Activated CD4-positive, alpha-beta T cell treated with anti-CD3 and anti-CD28 coated beads for 48 hours (primary cell): ENCODE results near the gene PCDHB14.
"Not testable (repeated sequence)": the region's sequence is repeated elsewhere in the genome, so short reads cannot be mapped to it uniquely, and the experiment has no call there.

Source experiments
- DNase-seq: peaks from one replicate; pipeline ENCODE4 v3.0.0-alpha.2; 2020

The PCDHB14 gene

DNA sequence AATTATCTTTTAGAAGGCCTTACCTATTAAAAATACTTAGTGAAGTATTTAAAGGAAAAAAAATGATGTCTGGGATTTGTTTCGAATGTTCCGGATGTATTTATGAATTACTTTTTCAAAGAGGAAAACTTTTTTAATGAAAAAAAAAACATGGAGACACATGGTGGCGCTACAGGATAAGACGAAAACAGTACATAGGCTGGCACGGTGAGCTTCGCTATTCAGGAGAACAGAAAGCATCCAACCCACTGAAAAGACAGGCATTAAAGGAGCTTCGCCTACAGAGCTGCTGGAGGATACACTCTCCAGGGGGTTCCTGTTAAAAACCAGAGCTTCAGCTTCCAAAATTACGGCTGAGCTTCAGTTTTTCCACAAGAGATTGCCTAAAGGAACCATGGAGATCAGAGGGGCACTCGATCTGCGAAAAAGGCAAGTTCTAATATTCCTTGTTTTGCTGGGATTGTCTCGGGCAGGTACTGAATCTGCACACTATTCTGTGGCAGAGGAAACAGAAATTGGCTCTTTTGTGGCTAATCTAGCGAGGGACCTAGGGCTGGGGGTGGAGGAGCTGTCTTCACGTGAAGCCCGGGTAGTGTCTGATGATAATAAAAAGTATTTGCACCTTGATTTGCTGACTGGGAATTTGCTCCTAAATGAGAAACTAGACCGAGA lies at the start of gene PCDHB14:
PCDHB14 (plus strand) TSS at position 232 of the 672 bp plus-strand sequence; CDS start at position 395, 163 bp downstream.
- no peak for DNase-seq

GRCh38 chr5:141174291-141175104 lies 48.6 kb upstream of the PCDHB14 start:
- DNase-seq = not testable (repeated sequence)

- DNase-seq = no peak
Measured at GRCh38 chr5:141175933-141176332, 47.2 kb upstream of the PCDHB14 start.

DNA sequence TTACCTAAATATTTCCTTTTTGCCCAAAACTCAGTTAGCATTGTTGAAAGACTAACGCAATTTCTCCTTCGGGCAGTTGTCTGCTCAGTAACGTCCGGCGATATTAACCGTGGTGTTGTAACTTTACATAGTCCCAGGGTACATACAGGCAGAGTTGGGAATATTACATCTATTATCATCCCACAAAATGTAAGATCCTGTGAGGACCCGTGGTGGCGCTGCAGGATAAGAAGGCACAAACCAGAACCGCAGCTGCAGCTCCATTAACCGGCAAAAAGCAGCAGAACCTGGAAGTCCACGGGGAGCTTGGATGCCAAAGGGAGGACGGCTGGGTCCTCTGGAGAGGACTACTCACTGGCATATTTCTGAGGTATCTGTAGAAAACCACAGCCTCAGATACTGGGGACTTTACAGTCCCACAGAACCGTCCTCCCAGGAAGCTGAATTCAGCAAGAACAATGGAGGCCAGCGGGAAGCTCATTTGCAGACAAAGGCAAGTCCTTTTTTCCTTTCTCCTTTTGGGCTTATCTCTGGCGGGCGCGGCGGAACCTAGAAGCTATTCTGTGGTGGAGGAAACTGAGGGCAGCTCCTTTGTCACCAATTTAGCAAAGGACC lies 45.5 kb upstream of the PCDHB14 start, which contains the start of gene PCDHB8:
PCDHB8 (plus strand) TSS at position 214 of the 615 bp plus-strand sequence; CDS start at position 459, 245 bp downstream.
- not testable (repeated sequence) for DNase-seq

DNA sequence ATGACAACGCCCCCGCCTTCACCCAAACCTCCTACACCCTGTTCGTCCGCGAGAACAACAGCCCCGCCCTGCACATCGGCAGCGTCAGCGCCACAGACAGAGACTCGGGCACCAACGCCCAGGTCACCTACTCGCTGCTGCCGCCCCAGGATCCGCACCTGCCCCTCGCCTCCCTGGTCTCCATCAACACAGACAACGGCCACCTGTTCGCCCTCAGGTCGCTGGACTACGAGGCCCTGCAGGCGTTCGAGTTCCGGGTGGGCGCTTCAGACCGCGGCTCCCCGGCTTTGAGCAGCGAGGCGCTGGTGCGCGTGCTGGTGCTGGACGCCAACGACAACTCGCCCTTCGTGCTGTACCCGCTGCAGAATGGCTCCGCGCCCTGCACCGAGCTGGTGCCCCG lies 43.8 kb upstream of the PCDHB14 start:
- DNase-seq = not testable (repeated sequence)

GRCh38 chr5:141179876-141180275 lies 43.3 kb upstream of the PCDHB14 start:
- DNase-seq = not testable (repeated sequence)

DNA sequence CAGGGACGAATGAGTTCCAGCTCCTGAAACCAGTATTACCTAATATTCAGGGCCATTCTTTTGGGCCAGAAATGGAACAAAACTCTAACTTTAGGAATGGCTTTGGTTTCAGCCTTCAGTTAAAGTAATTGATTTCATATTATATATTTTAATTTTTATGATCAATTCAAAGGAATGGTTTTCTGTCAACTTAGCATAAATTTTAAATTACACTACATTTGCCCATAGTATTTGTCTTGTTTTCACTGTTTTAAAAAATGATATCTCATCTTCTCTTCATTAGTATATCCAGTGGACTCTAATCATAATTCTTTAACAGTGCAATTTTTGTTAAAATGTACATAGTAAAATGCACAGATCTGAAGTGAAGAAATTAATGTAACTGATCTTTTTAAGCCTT lies 42.8 kb upstream of the PCDHB14 start:
- DNase-seq = no peak

DNA sequence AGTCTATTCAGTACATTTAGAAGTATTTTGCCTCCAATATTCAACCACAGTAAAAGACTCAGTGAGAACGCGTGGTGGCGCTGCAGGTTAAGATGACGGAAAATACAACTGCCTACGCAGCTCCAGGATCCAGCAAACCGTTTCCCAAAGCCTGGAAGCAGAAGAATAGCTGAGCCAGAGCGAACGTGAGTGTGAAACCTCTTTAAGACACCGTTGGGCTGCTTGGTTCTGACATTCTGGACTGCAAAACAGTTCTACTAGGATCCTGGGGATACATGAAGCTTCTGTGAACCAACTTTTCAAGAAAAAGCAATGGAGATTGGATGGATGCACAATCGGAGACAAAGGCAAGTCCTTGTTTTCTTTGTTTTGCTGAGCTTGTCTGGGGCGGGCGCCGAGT lies 40.9 kb upstream of the PCDHB14 start, which contains the start of gene PCDHB16:
PCDHB16 (plus strand) TSS at position 140 of the 400 bp plus-strand sequence; CDS start at position 313, 173 bp downstream.
- no peak for DNase-seq

DNA sequence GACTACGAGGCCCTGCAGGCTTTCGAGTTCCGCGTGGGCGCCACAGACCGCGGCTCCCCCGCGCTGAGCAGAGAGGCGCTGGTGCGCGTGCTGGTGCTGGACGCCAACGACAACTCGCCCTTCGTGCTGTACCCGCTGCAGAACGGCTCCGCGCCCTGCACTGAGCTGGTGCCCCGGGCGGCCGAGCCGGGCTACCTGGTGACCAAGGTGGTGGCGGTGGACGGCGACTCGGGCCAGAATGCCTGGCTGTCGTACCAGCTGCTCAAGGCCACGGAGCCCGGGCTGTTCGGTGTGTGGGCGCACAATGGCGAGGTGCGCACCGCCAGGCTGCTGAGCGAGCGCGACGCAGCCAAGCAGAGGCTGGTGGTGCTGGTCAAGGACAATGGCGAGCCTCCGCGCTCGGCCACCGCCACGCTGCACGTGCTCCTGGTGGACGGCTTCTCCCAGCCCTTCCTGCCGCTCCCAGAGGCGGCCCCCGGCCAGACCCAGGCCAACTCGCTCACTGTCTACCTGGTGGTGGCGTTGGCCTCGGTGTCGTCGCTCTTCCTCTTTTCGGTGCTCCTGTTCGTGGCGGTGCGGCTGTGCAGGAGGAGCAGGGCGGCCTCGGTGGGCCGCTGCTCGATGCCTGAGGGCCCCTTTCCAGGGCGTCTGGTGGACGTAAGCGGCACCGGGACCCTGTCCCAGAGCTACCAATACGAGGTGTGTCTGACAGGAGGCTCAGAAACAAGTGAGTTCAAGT lies 38.9 kb upstream of the PCDHB14 start:
- DNase-seq = not testable (repeated sequence)

DNA sequence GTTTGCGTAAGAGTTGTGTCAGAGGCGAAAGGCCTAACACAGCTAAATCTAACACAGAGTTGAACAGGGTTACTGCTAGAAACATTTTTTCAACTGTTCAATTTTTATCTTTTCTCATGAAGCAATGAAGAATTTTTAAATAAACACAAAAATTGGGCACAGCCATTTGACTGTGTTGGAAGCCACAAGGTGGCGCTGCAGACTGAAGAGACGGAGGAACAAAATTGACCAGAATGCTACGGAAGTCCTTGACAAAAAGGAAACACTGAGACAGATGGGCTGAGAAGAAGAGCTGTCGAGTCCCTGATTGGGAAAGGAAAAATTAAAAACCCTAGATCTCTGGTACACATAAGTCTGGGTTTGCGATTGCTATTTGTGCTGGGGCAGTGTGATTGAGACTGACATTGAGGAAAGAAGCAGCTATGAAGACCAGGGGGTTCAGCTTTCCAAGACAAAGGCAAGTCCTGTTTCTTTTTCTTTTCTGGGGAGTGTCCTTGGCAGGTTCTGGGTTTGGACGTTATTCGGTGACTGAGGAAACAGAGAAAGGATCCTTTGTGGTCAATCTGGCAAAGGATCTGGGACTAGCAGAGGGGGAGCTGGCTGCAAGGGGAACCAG lies 36.1 kb upstream of the PCDHB14 start, which contains the start of gene PCDHB9:
PCDHB9 (plus strand) TSS at position 265 of the 616 bp plus-strand sequence; CDS start at position 423, 158 bp downstream.
- DNase-seq = peak; percentile 46

DNA sequence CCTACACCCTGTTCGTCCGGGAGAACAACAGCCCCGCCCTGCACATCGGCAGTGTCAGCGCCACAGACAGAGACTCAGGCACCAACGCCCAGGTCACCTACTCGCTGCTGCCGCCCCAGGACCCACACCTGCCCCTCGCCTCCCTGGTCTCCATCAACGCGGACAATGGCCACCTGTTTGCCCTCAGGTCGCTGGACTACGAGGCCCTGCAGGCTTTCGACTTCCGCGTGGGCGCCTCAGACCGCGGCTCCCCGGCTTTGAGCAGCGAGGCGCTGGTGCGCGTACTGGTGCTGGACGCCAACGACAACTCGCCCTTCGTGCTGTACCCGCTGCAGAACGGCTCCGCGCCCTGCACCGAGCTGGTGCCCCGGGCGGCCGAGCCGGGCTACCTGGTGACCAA lies 34.5 kb upstream of the PCDHB14 start:
- DNase-seq = not testable (repeated sequence)

- not testable (repeated sequence) for DNase-seq
Measured at GRCh38 chr5:141189131-141189530, 34.0 kb upstream of the PCDHB14 start.

DNA sequence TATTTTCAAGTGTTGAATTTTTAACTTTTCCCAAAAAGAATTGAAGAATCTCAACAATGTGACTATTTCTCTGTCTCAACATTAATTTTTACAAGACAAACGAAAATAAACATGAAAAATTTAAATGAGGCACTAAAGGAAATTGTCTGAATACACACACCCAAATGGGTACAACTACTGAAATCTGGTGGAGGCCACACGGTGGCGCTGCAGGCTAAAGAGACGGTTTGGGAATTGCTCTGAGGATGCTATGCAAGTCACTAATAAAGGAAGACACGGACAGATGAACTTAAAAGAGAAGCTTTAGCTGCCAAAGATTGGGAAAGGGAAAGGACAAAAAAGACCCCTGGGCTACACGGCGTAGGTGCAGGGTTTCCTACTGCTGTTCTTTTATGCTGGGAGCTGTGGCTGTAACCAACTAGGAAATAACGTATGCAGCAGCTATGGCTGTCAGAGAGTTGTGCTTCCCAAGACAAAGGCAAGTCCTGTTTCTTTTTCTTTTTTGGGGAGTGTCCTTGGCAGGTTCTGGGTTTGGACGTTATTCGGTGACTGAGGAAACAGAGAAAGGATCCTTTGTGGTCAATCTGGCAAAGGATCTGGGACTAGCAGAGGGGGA lies 30.9 kb upstream of the PCDHB14 start, which contains the start of gene PCDHB10:
PCDHB10 (plus strand) TSS at position 244 of the 616 bp plus-strand sequence; CDS start at position 444, 200 bp downstream.
- peak; percentile 56 for DNase-seq

- DNase-seq = not testable (repeated sequence)
Measured at GRCh38 chr5:141194332-141194731, 28.8 kb upstream of the PCDHB14 start.

DNA sequence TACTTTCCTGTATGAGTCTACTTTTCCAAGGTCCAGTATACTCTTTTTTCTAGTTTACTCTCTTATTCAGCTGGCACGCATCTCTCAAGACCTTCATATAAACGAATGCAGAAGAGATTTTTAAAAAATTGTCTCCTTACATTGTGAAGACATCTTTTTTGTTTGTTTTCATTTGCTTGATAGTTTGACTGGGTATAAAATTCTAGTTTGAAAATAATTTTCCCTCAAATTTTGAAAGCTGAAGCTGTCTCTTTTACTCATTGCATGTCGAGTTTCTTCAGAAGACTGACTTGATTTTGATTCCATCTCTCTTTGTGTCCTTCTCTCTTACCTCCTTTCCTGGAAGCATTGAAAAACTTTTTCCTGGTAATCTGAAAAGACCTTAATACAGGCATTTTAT lies 26.8 kb upstream of the PCDHB14 start:
- no peak for DNase-seq

GRCh38 chr5:141199359-141200235 lies 23.5 kb upstream of the PCDHB14 start, which contains the start of gene PCDHB11:
Gene PCDHB11, plus strand, starts transcription at chr5:141199627. Its CDS starts 148 bp downstream, at chr5:141199775.
- DNase-seq = no peak

DNA sequence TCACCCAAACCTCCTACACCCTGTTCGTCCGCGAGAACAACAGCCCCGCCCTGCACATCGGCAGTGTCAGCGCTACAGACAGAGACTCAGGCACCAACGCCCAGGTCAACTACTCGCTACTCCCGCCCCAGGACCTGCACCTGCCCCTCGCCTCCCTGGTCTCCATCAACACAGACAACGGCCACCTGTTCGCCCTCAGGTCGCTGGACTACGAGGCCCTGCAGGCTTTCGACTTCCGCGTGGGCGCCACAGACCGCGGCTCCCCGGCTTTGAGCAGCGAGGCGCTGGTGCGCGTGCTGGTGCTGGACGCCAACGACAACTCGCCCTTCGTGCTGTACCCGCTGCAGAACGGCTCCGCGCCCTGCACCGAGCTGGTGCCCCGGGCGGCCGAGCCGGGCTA lies 22.0 kb upstream of the PCDHB14 start:
- DNase-seq = not testable (repeated sequence)

GRCh38 chr5:141201646-141202045 lies 21.5 kb upstream of the PCDHB14 start:
- DNase-seq = not testable (repeated sequence)

GRCh38 chr5:141208478-141208877 lies 14.7 kb upstream of the PCDHB14 start, which contains the start of gene PCDHB12:
Gene PCDHB12, plus strand, starts transcription at chr5:141208719. Its CDS starts 189 bp downstream, at chr5:141208908.
- no peak for DNase-seq

DNA sequence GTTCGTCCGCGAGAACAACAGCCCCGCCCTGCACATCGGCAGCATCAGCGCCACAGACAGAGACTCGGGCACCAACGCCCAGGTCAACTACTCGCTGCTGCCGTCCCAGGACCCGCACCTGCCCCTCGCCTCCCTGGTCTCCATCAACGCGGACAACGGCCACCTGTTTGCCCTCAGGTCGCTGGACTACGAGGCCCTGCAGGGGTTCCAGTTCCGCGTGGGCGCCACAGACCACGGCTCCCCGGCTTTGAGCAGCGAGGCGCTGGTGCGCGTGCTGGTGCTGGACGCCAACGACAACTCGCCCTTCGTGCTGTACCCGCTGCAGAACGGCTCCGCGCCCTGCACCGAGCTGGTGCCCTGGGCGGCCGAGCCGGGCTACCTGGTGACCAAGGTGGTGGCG lies 12.9 kb upstream of the PCDHB14 start:
- DNase-seq = not testable (repeated sequence)
